HG03025 (cell line): Measurements from ENCODE around the gene ADAMTS17.

ENCODE experiments used
- ATAC-seq: cut with Tn5 transposase; IDR thresholded peaks from one replicate; pipeline ENCODE4 v1.9.1; 2021; ENCODE audit warnings: mild to moderate bottlenecking, moderate library complexity; ENCODE audit not compliant: unreplicated experiment, low FRiP score

The ADAMTS17 gene

GRCh38 chr15:100202309-100202960 lies 139.3 kb downstream of the ADAMTS17 start:
- ATAC-seq = no peak

GRCh38 chr15:100201376-100202280 lies 140.1 kb downstream of the ADAMTS17 start:
- ATAC-seq = no peak

- no peak for ATAC-seq
Observed at GRCh38 chr15:100200287-100200880, 141.4 kb downstream of the ADAMTS17 start.

DNA sequence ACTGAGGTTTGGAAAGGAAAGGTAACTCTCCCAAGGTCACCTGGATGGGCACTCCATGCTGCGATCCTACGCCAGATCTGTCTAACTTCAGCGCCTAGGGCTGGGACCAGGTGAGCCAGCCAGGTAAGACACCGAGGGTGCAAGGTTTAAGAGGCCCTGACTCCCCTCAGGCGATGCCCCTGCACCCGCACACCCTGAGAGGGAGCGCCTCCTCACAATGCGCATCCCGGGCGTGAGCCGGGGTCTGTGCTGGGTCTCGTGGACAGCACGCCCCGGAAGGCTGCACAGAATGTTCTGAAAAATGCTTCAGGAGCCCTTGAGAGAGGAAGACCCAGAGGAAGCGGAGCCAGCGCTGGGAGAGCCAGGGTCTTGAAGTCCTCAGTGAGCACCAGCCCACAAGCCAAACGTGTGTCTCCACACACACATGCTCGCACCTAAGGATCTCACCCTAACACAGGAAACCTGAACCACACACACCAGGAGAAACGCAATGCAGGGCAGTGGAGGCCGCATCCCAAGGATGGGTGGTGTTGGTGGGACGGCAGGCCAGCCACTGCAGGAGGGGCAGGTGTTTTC lies 142.0 kb downstream of the ADAMTS17 start:
- ATAC-seq = no peak

DNA sequence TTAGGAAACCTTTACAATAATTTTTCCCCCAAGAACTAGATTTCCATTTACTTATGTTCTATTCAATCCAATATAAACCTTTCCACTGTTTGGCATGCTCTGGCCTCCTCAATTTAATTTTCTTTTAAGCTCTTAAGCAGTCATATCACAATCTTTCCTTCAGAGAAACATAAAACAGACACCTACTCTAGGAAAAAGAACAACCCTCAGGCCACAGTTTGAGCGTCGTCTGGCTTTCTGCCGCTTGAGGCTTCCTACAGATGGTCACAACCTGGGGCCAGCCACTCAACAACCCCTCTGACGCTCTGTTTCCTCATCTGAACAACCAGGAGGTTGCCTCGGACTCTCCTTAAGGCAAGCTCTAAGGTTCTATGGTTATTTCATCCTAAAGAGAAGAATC lies 143.3 kb downstream of the ADAMTS17 start:
- ATAC-seq = no peak

DNA sequence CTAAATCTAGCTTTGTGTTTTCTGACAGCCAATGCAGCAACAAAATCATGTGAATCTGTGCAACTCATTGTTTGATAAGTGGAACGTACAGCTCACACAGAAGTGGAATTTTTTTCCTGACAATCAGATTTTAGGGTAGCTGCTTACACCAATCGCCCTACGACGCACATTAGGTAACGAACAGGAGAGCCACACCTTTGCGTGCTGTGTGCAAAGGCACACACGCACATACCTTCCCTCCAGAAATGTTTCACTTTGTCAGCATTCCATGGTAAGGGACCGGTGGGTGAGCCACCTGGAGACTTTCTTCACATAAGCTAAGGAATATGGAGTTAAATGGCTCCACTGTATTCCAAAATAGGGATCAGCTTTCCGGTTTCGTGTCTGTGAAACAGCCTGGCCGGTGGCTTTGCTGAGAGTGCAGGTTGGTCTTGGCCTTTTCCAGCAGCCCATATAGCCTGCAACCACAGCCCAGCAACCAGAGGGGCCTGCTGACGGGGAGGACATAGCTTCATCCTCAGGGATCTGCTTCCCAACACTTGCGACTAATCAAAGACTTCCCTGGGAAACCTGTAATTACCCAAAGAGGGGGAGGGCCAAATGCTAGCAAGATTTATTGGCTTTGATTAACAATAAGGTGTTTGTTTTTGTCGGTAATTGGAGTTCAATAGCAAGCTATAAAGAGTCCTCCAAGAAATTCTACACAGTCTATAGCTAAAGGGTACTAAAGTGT lies 145.3 kb downstream of the ADAMTS17 start:
- no peak for ATAC-seq

DNA sequence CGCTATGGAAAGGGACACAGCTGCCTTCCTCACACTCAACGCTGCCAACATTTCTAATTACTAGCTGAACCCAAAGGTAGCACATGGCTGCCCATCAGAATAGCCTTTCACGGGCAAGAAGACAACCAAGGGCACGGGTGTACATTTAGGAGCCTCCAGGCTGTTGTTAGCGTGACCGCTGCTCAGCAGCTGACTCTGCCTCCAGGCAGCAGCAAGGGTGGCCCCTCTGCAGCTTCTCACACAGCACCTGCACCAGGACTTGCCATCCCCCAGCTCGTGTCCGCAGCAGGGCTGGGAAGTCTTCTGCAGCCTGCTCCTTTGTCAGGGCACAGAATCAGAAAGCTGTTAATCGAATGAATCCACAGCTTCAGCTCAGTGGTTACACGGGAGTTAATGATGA lies 146.8 kb downstream of the ADAMTS17 start:
- ATAC-seq = no peak

- no peak for ATAC-seq
Observed at GRCh38 chr15:100193277-100193860, 148.4 kb downstream of the ADAMTS17 start.

GRCh38 chr15:100192097-100193080 lies 149.4 kb downstream of the ADAMTS17 start:
- no peak for ATAC-seq

- no peak for ATAC-seq
Observed at GRCh38 chr15:100191161-100191560, 150.6 kb downstream of the ADAMTS17 start.

DNA sequence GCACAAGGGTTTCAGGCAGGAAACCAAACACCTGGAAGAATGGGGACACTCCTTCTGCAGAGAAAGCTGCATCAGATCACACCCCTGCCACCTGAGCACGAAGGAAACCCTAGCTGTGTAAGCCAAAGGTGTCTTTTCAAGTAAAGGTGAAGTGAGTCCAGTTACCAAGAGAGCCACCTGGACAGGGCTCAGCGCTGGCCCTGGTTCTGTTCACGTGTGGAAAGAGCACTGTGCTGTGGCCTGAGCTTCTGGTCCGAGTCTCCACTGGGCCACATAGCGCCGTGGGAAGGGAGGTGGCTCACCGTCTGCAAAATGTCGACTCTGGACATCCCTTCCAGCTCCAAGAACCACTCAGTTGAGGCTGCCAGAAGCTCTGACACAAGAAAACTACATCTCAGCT lies 151.1 kb downstream of the ADAMTS17 start:
- no peak for ATAC-seq

DNA sequence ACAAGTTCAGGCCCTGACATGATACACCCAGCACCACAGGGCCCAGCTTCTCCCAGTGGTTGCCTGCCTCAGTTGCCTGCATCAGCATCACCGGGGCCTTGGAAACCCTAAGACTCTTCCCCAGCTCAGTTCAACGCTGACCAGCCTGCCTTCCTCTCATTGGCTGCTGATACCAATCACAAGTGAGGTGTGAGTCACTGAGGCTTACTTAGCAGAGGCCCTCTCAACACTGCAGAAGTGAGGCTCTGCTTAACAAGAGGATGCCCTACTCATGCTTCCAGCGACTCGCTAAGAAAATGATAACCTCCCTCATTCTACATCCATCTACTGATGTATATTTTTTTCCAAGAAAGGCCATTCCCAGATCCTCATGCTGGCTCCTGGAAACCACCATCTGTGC lies 151.9 kb downstream of the ADAMTS17 start:
- no peak for ATAC-seq

DNA sequence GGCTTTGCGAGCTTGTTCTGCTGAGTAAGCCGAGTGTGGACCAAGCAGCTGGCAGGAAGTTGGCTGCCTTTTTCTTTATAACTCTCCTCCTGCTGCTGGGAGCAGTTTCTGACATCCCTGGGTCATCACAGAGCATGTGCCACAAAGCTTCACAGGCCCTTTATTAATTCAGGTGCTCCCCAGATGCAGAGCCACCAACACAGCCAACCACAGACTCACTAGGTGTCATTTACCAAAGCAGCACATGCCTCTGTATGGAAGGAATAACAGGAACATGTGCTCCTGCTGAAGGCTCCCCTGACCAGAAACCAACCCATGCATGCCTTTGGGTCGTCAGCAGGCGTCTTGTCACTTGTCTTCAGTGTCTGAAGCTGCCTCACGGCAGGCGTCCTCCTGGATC lies 152.5 kb downstream of the ADAMTS17 start:
- no peak for ATAC-seq

DNA sequence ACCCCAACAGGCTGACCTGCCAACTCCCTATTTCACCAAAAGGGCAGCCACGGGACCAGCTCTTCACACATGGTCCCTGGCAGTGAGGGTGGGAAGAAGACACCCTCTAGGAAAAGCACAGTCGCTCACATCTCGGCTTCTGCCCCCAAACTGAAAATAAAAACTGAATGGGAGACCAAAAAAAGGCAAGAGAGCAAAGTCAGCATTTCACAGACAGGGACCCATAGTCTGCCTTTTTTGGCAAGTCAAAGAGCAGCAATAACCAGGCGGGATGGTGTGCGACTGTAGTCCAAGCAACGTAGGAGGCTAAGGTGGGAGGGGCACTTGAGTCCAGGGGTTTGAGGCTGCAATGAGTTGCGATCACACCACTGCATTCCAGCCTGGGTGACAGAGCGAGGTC lies 154.1 kb downstream of the ADAMTS17 start:
- ATAC-seq = no peak

GRCh38 chr15:100186960-100187359 lies 154.8 kb downstream of the ADAMTS17 start:
- ATAC-seq = no peak

DNA sequence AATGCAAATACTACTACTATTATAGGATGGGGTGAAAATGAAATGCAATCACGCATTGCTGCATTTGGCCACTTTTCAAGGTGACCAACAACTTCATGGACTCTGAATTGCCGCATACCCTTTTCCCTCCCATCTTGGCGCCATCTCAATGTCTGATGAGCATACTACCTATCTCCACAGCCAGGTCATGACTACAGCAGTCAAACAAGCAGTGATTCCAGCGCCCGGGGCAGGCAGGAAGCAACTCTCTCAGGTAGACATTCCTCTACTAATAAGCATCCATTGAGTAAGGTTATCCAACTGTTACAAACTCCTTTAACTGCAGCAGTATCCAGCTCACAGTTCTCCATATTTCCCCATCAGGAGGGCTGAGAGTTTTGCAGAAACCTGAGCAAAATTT lies 155.4 kb downstream of the ADAMTS17 start:
- ATAC-seq = no peak

DNA sequence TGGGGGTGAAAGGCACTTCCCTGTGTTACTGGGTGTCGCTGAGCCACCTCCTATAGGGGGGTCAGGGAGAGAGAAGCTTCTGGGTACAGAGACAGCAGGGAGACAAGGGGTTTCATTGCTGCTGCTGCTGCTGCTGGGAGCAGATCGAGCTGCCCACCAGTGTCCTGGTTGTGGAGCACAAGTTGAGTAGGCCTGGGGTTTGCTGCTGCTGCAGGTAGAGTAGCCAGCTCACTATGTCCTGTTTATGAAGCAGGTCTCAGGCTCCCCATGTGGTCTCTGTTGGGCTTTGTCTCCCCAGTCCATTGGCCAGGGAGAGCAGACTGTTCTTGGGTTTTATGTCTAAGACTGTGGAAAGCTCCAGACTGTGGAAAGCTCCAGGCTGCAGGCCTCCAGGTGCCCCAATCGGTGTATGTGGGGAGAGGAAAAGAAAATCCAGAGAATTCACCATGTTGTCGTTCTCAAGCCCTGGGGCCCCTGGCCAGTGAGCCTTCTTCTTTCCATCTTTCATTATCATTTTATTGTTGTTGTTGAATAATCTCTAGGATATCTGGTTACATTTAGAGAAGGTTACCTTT lies 157.8 kb downstream of the ADAMTS17 start:
- ATAC-seq = no peak

GRCh38 chr15:100180921-100181320 lies 160.9 kb downstream of the ADAMTS17 start:
- ATAC-seq = no peak
